ENCODE data around the gene IFI44L.

- TF ChIP-seq CTCF (IDR thresholded peaks at IDR 0.05) (no peak), POLR2AphosphoS5 (IDR thresholded peaks at IDR 0.05) (no peak), POLR2A (IDR thresholded peaks at IDR 0.05) (no peak), EP300 (IDR thresholded peaks at IDR 0.05) (no peak)
Observed at GRCh38 chr1:78591971-78592370, 28.3 kb upstream of the IFI44L start.

All from suprapubic skin (tissue), 4 donors.